Chondrocyte (in vitro differentiated cells): Measurements from ENCODE around the gene CGB2. TPM values are rescaled to one million over a fixed set of nuclear protein-coding genes. Genes with fewer than 3 reads are reported as not detected.
A peak's percentile ranks its signal among the peaks of the same experiment; 100 is the strongest.
"Not testable (repeated sequence)": the region's sequence is repeated elsewhere in the genome, so short reads cannot be mapped to it uniquely, and the experiment has no call there.

Experiments
- DNase-seq: peaks from one replicate; pipeline ENCODE4 v3.0.0; 2021; ENCODE audit warnings: mixed read lengths, low spot score
- H3K27ac Mint-ChIP-seq: one replicate; pipeline ENCODE4 v1.8.0; 2021; ENCODE audit warnings: mild to moderate bottlenecking, moderate library complexity, mixed read lengths; ENCODE audit not compliant: unreplicated experiment
- H3K27me3 Mint-ChIP-seq: 2 replicates; pipeline ENCODE4 v1.8.0; 2021; ENCODE audit warnings: low read depth, mixed read lengths
- H3K36me3 Mint-ChIP-seq: 2 replicates; pipeline ENCODE4 v1.8.0; 2021; ENCODE audit warnings: low read depth, mixed read lengths
- H3K4me1 Mint-ChIP-seq: 2 replicates; pipeline ENCODE4 v1.8.0; 2021; ENCODE audit warnings: low read depth, mild to moderate bottlenecking, mixed read lengths
- H3K4me3 Mint-ChIP-seq: one replicate; pipeline ENCODE4 v1.8.0; 2021; ENCODE audit warnings: mild to moderate bottlenecking, moderate library complexity, mixed read lengths; ENCODE audit not compliant: unreplicated experiment
- H3K9me3 Mint-ChIP-seq: 2 replicates; pipeline ENCODE4 v1.8.0; 2021; ENCODE audit warnings: low read depth, mixed read lengths
- long read RNA-seq: library from polyadenylated mRNA; stranded (forward); transcript quantifications from one replicate; pipeline ENCODE4 v2.0.0, GENCODE V29; 2021
- total RNA-seq: library from RNA; stranded (reverse); gene quantifications from 3 replicates; pipeline ENCODE4 v1.2.1, GENCODE V29; 2021
- TF ChIP-seq, protein P1 (sequence below): fragments of 200-600 bp; sonication (generic); IDR thresholded peaks from 2 replicates; pipeline ENCODE4 v1.5.0; 2021; ENCODE audit warnings: antibody characterized with exemption, mild to moderate bottlenecking, moderate library complexity

The CGB2 gene
- 0.56 TPM in 1 of 3 replicates, not detected in the others for total RNA-seq
- long read RNA-seq = 0 reads

DNA sequence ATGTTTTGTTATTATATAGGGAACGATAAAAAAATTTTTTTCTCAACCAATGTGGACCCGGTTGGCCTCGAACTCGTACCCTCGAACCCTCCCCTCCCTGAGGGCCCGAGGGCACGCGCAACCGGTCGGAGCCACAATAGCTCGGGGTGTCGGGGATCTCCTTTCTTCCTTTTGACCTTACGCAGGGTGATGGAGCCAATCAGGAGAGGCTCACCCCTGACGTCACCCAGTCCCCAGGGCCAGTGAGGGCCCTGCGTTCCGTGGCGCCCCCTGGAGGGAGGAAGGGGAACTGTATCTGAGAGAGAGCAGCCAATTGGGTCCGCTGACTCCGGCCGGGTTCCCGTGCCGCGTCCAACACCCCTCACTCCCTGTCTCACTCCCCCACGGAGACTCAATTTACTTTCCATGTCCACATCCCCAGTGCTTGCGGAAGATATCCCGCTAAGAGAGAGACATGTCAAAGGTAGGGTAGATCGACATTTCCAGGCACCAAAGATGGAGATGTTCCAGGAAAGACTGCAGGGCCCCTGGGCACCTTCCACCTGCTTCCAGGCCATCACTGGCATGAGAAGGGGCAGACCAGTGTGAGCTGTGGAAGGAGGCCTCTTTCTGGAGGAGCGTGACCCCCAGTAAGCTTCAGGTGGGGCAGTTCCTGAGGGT lies at the start of gene CGB2:
TSS of gene CGB2 (plus strand) at position 249 of the 660 bp plus-strand sequence. CDS start at position 455, 206 bp downstream.
- H3K9me3 Mint-ChIP-seq, H3K4me1 Mint-ChIP-seq, H3K36me3 Mint-ChIP-seq, H3K27ac Mint-ChIP-seq, H3K27me3 Mint-ChIP-seq, DNase-seq, H3K4me3 Mint-ChIP-seq: not testable (repeated sequence)
- TF ChIP-seq, protein P1, sequence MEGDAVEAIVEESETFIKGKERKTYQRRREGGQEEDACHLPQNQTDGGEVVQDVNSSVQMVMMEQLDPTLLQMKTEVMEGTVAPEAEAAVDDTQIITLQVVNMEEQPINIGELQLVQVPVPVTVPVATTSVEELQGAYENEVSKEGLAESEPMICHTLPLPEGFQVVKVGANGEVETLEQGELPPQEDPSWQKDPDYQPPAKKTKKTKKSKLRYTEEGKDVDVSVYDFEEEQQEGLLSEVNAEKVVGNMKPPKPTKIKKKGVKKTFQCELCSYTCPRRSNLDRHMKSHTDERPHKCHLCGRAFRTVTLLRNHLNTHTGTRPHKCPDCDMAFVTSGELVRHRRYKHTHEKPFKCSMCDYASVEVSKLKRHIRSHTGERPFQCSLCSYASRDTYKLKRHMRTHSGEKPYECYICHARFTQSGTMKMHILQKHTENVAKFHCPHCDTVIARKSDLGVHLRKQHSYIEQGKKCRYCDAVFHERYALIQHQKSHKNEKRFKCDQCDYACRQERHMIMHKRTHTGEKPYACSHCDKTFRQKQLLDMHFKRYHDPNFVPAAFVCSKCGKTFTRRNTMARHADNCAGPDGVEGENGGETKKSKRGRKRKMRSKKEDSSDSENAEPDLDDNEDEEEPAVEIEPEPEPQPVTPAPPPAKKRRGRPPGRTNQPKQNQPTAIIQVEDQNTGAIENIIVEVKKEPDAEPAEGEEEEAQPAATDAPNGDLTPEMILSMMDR = peak; percentile 68

DNA sequence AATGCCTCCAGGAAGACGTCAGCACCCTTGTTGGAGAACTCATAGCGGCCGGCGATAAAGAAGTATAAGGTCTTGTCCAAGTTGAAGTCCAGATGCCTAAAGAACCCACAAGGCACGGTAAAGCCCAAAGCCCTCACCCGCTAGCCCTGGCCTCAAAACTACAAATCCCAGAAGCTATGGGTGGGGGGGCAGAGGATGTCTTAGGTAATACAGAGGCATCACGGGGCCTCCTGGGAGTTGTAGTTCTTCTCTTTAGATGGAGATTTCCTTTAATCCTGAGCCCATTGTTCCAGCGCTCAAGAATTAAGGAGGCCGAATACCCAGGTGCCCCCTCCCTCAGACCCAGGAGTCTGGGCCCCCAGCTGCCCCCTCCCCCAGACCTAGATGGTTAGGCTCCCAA lies 49.4 kb upstream of the CGB2 start:
- TF ChIP-seq, protein P1 = no peak
- Mint-ChIP-seq H3K27ac (no peak overlapping the region), H3K4me1 (peaks cover 21% of the 10 kb centered on the region), H3K27me3 (no peaks in the 10 kb centered on the region), H3K36me3 (peaks cover 20% of the 10 kb centered on the region), H3K9me3 (no peaks in the 10 kb centered on the region), H3K4me3 (no peak overlapping the region)
- DNase-seq = no peak

DNA sequence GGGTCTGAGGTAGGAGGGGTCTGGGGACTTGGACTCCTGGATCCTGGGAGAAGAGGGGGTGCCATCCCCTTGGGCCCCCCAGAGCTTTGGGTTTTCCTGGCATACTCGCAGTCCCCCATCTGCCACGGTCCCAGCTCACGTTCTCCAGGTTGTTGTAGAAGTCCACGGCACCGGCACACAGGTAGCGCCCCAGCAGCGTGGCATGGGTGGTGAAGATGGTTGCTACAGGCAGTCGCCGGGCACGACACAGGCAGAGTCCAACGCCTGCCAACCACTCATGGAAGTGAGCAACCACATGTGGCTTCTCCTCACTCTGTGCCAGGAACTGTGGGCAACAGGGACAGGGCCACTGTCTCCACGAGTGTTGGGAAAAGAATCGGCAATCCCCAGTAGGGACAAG lies 46.0 kb upstream of the CGB2 start:
- Mint-ChIP-seq H3K4me1 (peaks cover 7% of the 10 kb centered on the region), H3K27ac (no peak overlapping the region), H3K9me3 (no peaks in the 10 kb centered on the region), H3K36me3 (peaks cover 24% of the 10 kb centered on the region), H3K4me3 (no peak overlapping the region), H3K27me3 (no peaks in the 10 kb centered on the region)
- DNase-seq = no peak
- TF ChIP-seq, protein P1 = no peak

DNA sequence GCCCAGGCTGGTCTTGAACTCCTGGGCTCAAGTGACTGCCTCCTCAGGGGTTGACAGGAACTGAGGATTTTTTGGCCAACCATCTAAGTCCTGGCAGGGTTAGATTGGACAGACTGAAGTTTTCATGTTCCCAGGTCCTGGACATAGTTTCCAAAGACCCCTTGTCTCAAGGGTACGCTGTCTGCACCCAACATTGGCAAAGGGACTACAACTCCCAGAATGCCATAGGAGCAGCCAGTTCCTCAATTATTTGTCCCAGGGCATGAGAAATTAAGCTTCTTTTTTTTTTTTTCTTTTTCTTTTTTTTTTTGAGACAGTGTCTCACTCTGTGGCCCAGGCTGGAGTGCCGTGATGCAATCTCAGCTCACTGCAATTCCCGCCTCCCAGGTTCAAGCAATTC lies 45.5 kb upstream of the CGB2 start:
- DNase-seq = no peak
- Mint-ChIP-seq H3K4me3 (no peak overlapping the region), H3K9me3 (no peaks in the 10 kb centered on the region), H3K27me3 (no peaks in the 10 kb centered on the region), H3K4me1 (peaks cover 12% of the 10 kb centered on the region), H3K36me3 (peaks cover 24% of the 10 kb centered on the region), H3K27ac (no peak overlapping the region)
- TF ChIP-seq, protein P1 = no peak

DNA sequence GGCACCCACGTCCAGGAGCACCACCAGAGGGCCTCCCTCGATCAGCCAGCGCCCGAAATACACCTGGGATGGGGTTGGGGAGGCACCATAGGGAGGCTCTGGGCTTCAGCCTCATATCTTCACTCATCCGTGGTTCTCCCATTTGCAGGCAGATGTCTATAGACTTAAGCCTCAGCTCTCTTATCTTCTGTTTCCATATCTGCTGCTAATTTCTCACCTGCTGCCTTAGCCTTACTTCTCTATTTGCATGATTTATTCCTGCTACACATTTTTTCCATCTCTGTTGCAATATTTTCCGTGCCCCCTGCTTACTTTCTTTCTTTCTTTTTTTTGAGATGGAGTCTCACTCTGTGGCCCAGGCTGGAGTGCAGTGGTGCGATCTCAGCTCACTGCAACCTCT lies 44.4 kb upstream of the CGB2 start:
- Mint-ChIP-seq H3K27me3 (no peaks in the 10 kb centered on the region), H3K4me3 (no peak overlapping the region), H3K27ac (no peak overlapping the region), H3K36me3 (peaks cover 19% of the 10 kb centered on the region), H3K9me3 (no peaks in the 10 kb centered on the region), H3K4me1 (peaks cover 22% of the 10 kb centered on the region)
- TF ChIP-seq, protein P1 = no peak
- no peak for DNase-seq
